Fibroblast of gingiva (primary cell): ENCODE measurements around the gene ENAH.

Source experiments
- DNase-seq: peaks from one replicate; pipeline ENCODE4 v3.0.0-alpha.2; 2011; ENCODE audit warnings: low read depth

Gene ENAH

GRCh38 chr1:225603538-225604354 lies 49.2 kb downstream of the ENAH start:
- peak; percentile 41 for DNase-seq

GRCh38 chr1:225602590-225603206 lies 50.2 kb downstream of the ENAH start:
- DNase-seq: no peak

GRCh38 chr1:225601902-225602589 lies 50.9 kb downstream of the ENAH start:
- no peak for DNase-seq

GRCh38 chr1:225598847-225599246 lies 54.1 kb downstream of the ENAH start:
- DNase-seq: no peak

- DNase-seq: no peak
These were observed 54.9 kb downstream of the ENAH start for GRCh38 chr1:225597926-225598575.

- no peak for DNase-seq
These were observed 56.2 kb downstream of the ENAH start for GRCh38 chr1:225596736-225597135.

- no peak for DNase-seq
These were observed 56.9 kb downstream of the ENAH start for GRCh38 chr1:225595974-225596551.

GRCh38 chr1:225595452-225595851 lies 57.5 kb downstream of the ENAH start:
- DNase-seq: no peak

GRCh38 chr1:225593414-225593813 lies 59.5 kb downstream of the ENAH start:
- DNase-seq: no peak

- no peak for DNase-seq
These were observed 60.4 kb downstream of the ENAH start for GRCh38 chr1:225592362-225593025.

- no peak for DNase-seq
These were observed 65.6 kb downstream of the ENAH start for GRCh38 chr1:225587310-225587709.

GRCh38 chr1:225581186-225581585 lies 71.7 kb downstream of the ENAH start:
- no peak for DNase-seq

- no peak for DNase-seq
These were observed 72.5 kb downstream of the ENAH start for GRCh38 chr1:225580238-225581099.

GRCh38 chr1:225578251-225578977 lies 74.5 kb downstream of the ENAH start:
- DNase-seq: no peak

- no peak for DNase-seq
These were observed 75.7 kb downstream of the ENAH start for GRCh38 chr1:225577241-225577640.

- DNase-seq: no peak
These were observed 79.7 kb downstream of the ENAH start for GRCh38 chr1:225573216-225573615.

GRCh38 chr1:225572422-225572821 lies 80.5 kb downstream of the ENAH start:
- DNase-seq: peak; percentile 14

- no peak for DNase-seq
These were observed 85.1 kb downstream of the ENAH start for GRCh38 chr1:225567789-225568188.

- DNase-seq: peak; percentile 83
These were observed 87.1 kb downstream of the ENAH start for GRCh38 chr1:225565847-225566246.

GRCh38 chr1:225561675-225562074 lies 91.2 kb downstream of the ENAH start:
- no peak for DNase-seq
